ENCODE data around the gene NEK6. TPM values are rescaled to one million over a fixed set of nuclear protein-coding genes. Genes with fewer than 3 reads are reported as not detected.

The NEK6 gene
- total and polyA plus RNA-seq, 4 donors, result 19.0 to 86.2 (median 53.1) TPM

- Histone ChIP-seq H3K27ac (ENCODE audit: low read depth in 1 of 2, low read length in 1 of 2) (no peak overlapping the region), H3K9ac (ENCODE audit: insufficient read depth in 1 of 2, low read length in 2 of 2) (no peak overlapping the region), H3K36me3 (ENCODE audit: control insufficient read depth in 4 of 4, insufficient read depth in 4 of 4, low read length in 4 of 4) (peaks cover 0 to 5% (median 0%) of the 10 kb centered on the region in 4 donors), H3K4me1 (ENCODE audit: control insufficient read depth in 5 of 5, insufficient read depth in 5 of 5, low read length in 5 of 5) (peaks cover 0 to 72% (median 50%) of the 10 kb centered on the region in 5 donors), H3K27me3 (ENCODE audit: control insufficient read depth in 3 of 3, insufficient read depth in 3 of 3, low read length in 2 of 3) (no peaks in the 10 kb centered on the region), H3K4me3 (no peak overlapping the region), H3K9me3 (ENCODE audit: control insufficient read depth in 4 of 4, insufficient read depth in 3 of 4, low read length in 3 of 4) (no peaks in the 10 kb centered on the region)
- no peak for ATAC-seq (ENCODE audit: insufficient read depth, low FRiP score)
- no peak for TF ChIP-seq CTCF (IDR thresholded peaks at IDR 0.05; ENCODE audit: control extremely low read depth, extremely low read depth)
- peak; percentile 52 to 79 (median 65) for DNase-seq
- WGBS, 2 donors, result 31 to 57% methylated on average over 8 of the region's 8 CpGs
Measured at GRCh38 chr9:124264823-124265233, 7.1 kb downstream of the NEK6 start.

GRCh38 chr9:124265551-124265950 lies 7.8 kb downstream of the NEK6 start:
- H3K4me3 ChIP-seq, result no peak overlapping the region
- H3K36me3 ChIP-seq (ENCODE audit: control insufficient read depth in 4 of 4, insufficient read depth in 4 of 4, low read length in 4 of 4), result peaks cover 0 to 9% (median 0%) of the 10 kb centered on the region in 4 donors
- H3K27ac ChIP-seq (ENCODE audit: low read depth in 1 of 2, low read length in 1 of 2), result peak overlapping the region in 1 of 2 donors; percentile 23
- peaks cover 0 to 68% (median 48%) of the 10 kb centered on the region in 5 donors for H3K4me1 ChIP-seq (ENCODE audit: control insufficient read depth in 5 of 5, insufficient read depth in 5 of 5, low read length in 5 of 5)
- no peak for TF ChIP-seq CTCF (IDR thresholded peaks at IDR 0.05; ENCODE audit: control extremely low read depth, extremely low read depth)
- 88 to 92% methylated on average over 7 of the region's 7 CpGs for WGBS, 2 donors
- H3K27me3 ChIP-seq (ENCODE audit: control insufficient read depth in 3 of 3, insufficient read depth in 3 of 3, low read length in 2 of 3), result no peaks in the 10 kb centered on the region
- ATAC-seq (ENCODE audit: insufficient read depth, low FRiP score), result no peak
- DNase-seq, result no peak
- no peaks in the 10 kb centered on the region for H3K9me3 ChIP-seq (ENCODE audit: control insufficient read depth in 4 of 4, insufficient read depth in 3 of 4, low read length in 3 of 4)
- no peak overlapping the region for H3K9ac ChIP-seq (ENCODE audit: insufficient read depth in 1 of 2, low read length in 2 of 2)

GRCh38 chr9:124266139-124266825 lies 8.5 kb downstream of the NEK6 start:
- Histone ChIP-seq H3K9ac (ENCODE audit: insufficient read depth in 1 of 2, low read length in 2 of 2) (no peak overlapping the region), H3K9me3 (ENCODE audit: control insufficient read depth in 4 of 4, insufficient read depth in 3 of 4, low read length in 3 of 4) (no peaks in the 10 kb centered on the region), H3K27ac (ENCODE audit: low read depth in 1 of 2, low read length in 1 of 2) (peak overlapping the region in 1 of 2 donors; percentile 83), H3K4me3 (no peak overlapping the region), H3K27me3 (ENCODE audit: control insufficient read depth in 3 of 3, insufficient read depth in 3 of 3, low read length in 2 of 3) (no peaks in the 10 kb centered on the region), H3K36me3 (ENCODE audit: control insufficient read depth in 4 of 4, insufficient read depth in 4 of 4, low read length in 4 of 4) (peaks cover 0 to 9% (median 0%) of the 10 kb centered on the region in 4 donors), H3K4me1 (ENCODE audit: control insufficient read depth in 5 of 5, insufficient read depth in 5 of 5, low read length in 5 of 5) (peaks cover 0 to 65% (median 40%) of the 10 kb centered on the region in 5 donors)
- no peak for TF ChIP-seq CTCF (IDR thresholded peaks at IDR 0.05; ENCODE audit: control extremely low read depth, extremely low read depth)
- WGBS, 2 donors, result 72 to 74% methylated on average over 13 of the region's 13 CpGs
- DNase-seq, result no peak
- ATAC-seq (ENCODE audit: insufficient read depth, low FRiP score), result no peak
